Measurements from ENCODE around the gene PEX11A.

DNA sequence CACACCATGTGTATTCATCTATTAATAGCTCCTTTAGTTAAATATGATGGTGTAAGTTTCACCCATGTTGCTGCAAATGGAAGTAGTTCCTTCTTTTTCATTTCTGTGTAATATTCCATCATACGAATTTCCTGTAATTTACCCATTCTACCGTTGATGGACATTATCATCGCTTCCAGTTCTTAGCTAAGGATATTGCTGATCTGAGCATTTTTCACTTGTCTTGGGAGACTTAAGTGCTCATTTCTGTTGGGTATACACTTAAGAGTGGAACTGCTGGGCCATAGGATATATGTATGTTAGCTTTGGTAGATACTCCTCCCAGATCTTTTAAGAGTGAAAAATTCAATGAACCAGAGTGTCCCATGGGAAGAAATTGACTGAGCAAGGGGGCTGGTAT lies 22.4 kb downstream of the PEX11A start:
- TF ChIP-seq, protein P1, sequence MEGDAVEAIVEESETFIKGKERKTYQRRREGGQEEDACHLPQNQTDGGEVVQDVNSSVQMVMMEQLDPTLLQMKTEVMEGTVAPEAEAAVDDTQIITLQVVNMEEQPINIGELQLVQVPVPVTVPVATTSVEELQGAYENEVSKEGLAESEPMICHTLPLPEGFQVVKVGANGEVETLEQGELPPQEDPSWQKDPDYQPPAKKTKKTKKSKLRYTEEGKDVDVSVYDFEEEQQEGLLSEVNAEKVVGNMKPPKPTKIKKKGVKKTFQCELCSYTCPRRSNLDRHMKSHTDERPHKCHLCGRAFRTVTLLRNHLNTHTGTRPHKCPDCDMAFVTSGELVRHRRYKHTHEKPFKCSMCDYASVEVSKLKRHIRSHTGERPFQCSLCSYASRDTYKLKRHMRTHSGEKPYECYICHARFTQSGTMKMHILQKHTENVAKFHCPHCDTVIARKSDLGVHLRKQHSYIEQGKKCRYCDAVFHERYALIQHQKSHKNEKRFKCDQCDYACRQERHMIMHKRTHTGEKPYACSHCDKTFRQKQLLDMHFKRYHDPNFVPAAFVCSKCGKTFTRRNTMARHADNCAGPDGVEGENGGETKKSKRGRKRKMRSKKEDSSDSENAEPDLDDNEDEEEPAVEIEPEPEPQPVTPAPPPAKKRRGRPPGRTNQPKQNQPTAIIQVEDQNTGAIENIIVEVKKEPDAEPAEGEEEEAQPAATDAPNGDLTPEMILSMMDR (IDR thresholded peaks at IDR 0.05; ENCODE audit: control extremely low read depth in 1 of 3, insufficient read depth in 1 of 3, low read depth in 1 of 3, low read length in 3 of 3) = no peak
- TF ChIP-seq POLR2AphosphoS5 (IDR thresholded peaks at IDR 0.05; ENCODE audit: low read depth, low read length) (no peak), KDM1A (IDR thresholded peaks at IDR 0.05; ENCODE audit: borderline replicate concordance, low read length) (no peak), POLR2A (IDR thresholded peaks at IDR 0.05; ENCODE audit: control extremely low read depth in 1 of 2, low read depth in 2 of 2, low read length in 2 of 2) (no peak), NRF1 (IDR thresholded peaks at IDR 0.05; ENCODE audit: low read depth, low read length) (no peak)
